SK-N-SH (cell line): Measurements from ENCODE around the gene DEFB124. TPM values are rescaled to one million over a fixed set of nuclear protein-coding genes. Genes with fewer than 3 reads are reported as not detected.

ENCODE experiments used
- CTCF ChIA-PET: fragments of 300-600, 350-600 bp; formaldehyde crosslinking; extraction: SDS; loops from one replicate; lab custom pipeline; 2021; lab: Yijun Ruan, JAX
- POLR2A ChIA-PET: fragments of 350-600 bp; sonication (Branson Sonifier 250); formaldehyde crosslinking; extraction: SDS; loops from one replicate; lab custom pipeline; 2020; ENCODE audit warnings: antibody characterized with exemption, inconsistent platforms; lab: Yijun Ruan, JAX
- DNase-seq: peaks from one replicate; pipeline ENCODE4 v3.0.0; 2012
- H2AFZ ChIP-seq: fragments of 200-600 bp; sonication (generic); 2 replicates; pipeline ENCODE4 v1.8.1; 2016; ENCODE audit warnings: antibody characterized with exemption, mild to moderate bottlenecking, low read depth
- H3F3A ChIP-seq: fragments of 200-600 bp; sonication (generic); replicated peaks from 2 replicates; pipeline ENCODE3; 2016; ENCODE audit warnings: antibody characterized with exemption, mild to moderate bottlenecking; ENCODE audit not compliant: insufficient read depth
- H3K27ac ChIP-seq, 2 experiments: fragments of 200-500 bp in 1 of 2; fragments of 200-600 bp in 1 of 2; sonication (Bioruptor generic) in 1 of 2; sonication (generic), shearing (Covaris generic) in 1 of 2; 2 replicates each; pipeline versions ENCODE4 v1.5.1 to v1.6.1; 2014 to 2016; ENCODE audit warnings: low read depth in 2 of 2, inconsistent platforms in 1 of 2, low read length in 1 of 2, mild to moderate bottlenecking in 1 of 2, mixed read lengths in 1 of 2
- H3K27me3 ChIP-seq: fragments of 200-600 bp; sonication (generic), shearing (Covaris generic); 2 replicates; pipeline ENCODE4 v1.6.1; 2016; ENCODE audit warnings: mixed run types; ENCODE audit not compliant: insufficient read depth
- H3K36me3 ChIP-seq, 2 experiments: fragments of 200-500 bp in 1 of 2; fragments of 200-600 bp in 1 of 2; sonication (Bioruptor generic) in 1 of 2; sonication (generic) in 1 of 2; replicated peaks in 1 of 2; 2 replicates each; pipeline versions ENCODE3 to v1.5.1; 2014 to 2016; ENCODE audit warnings: low read length in 1 of 2, mild to moderate bottlenecking in 1 of 2; ENCODE audit not compliant: insufficient read depth in 2 of 2, control insufficient read depth in 1 of 2
- H3K4me1 ChIP-seq, 2 experiments: fragments of 200-500 bp in 1 of 2; fragments of 200-600 bp in 1 of 2; sonication (Bioruptor generic) in 1 of 2; sonication (generic), shearing (Covaris generic) in 1 of 2; 2 replicates each; pipeline versions ENCODE4 v1.5.1 to v1.6.1; 2014 to 2016; ENCODE audit warnings: low read depth in 1 of 2, low read length in 1 of 2, mixed run types in 1 of 2; ENCODE audit not compliant: insufficient read depth in 2 of 2, control insufficient read depth in 1 of 2
- H3K4me2 ChIP-seq: fragments of 200-600 bp; sonication (generic), shearing (Covaris generic); 2 replicates; pipeline ENCODE4 v1.6.1; 2017; ENCODE audit warnings: mixed run types
- H3K4me3 ChIP-seq, 2 experiments: fragments of 200-500 bp in 1 of 2; fragments of 200-600 bp in 1 of 2; sonication (Bioruptor generic) in 1 of 2; sonication (generic), shearing (Covaris generic) in 1 of 2; 2 replicates each; pipeline versions ENCODE4 v1.5.1 to v1.8.1; 2014 to 2016; ENCODE audit warnings: low read depth in 2 of 2, inconsistent platforms in 1 of 2, low read length in 1 of 2, mild to moderate bottlenecking in 1 of 2, mixed read lengths in 1 of 2, moderate library complexity in 1 of 2
- H3K79me2 ChIP-seq: fragments of 200-600 bp; sonication (generic); 2 replicates; pipeline ENCODE4 v1.8.1; 2017; ENCODE audit warnings: mild to moderate bottlenecking; ENCODE audit not compliant: insufficient read depth
- H3K9ac ChIP-seq: fragments of 200-600 bp; sonication (generic); 2 replicates; pipeline ENCODE4 v1.6.1; 2017; ENCODE audit warnings: mixed run types
- H3K9me2 ChIP-seq: fragments of 200-600 bp; sonication (generic); 2 replicates; pipeline ENCODE4 v1.6.1; 2017; ENCODE audit warnings: mixed run types
- H3K9me3 ChIP-seq: fragments of 200-600 bp; sonication (generic); 2 replicates; pipeline ENCODE4 v1.6.1; 2017; ENCODE audit warnings: mixed run types, mild to moderate bottlenecking, moderate library complexity
- H4K20me1 ChIP-seq: fragments of 200-600 bp; sonication (generic); 2 replicates; pipeline ENCODE4 v1.6.1; 2017; ENCODE audit warnings: mild to moderate bottlenecking, mixed run types; ENCODE audit not compliant: insufficient read depth
- CHD2 ChIP-seq: fragments of 150-350 bp; IDR thresholded peaks from 2 replicates; pipeline ENCODE4 v1.6.1; 2018; ENCODE audit warnings: low read length; ENCODE audit not compliant: partially characterized antibody
- ELF1 ChIP-seq: IDR thresholded peaks from 2 replicates; pipeline ENCODE4 v1.4.0; 2012
- EZH2phosphoT487 ChIP-seq: fragments of 200-600 bp; sonication (generic); IDR thresholded peaks from 2 replicates; pipeline ENCODE4 v1.6.1; 2017; ENCODE audit warnings: low read depth, mixed run types, mild to moderate bottlenecking, antibody characterized with exemption, moderate library complexity, borderline replicate concordance
- FOXJ3 ChIP-seq: sonication (generic); formaldehyde crosslinking; IDR thresholded peaks from 2 replicates; pipeline ENCODE4 v1.5.1; 2020; ENCODE audit warnings: mild to moderate bottlenecking, missing genetic modification reagents
- GABPA ChIP-seq: IDR thresholded peaks from 2 replicates; pipeline ENCODE4 v1.4.0; 2012; ENCODE audit warnings: low read depth, mild to moderate bottlenecking
- GATA2 ChIP-seq: sonication (generic); formaldehyde crosslinking; IDR thresholded peaks from 2 replicates; pipeline ENCODE4 v1.5.0; 2020; ENCODE audit warnings: mild to moderate bottlenecking, missing genetic modification reagents
- MAX ChIP-seq: IDR thresholded peaks from 2 replicates; pipeline ENCODE4 v1.4.0; 2012; ENCODE audit warnings: low read depth
- NFIC ChIP-seq: IDR thresholded peaks from 2 replicates; pipeline ENCODE4 v1.4.0; 2012; ENCODE audit warnings: borderline replicate concordance
- PBX3 ChIP-seq: IDR thresholded peaks from 2 replicates; pipeline ENCODE4; 2012
- RAD21 ChIP-seq: IDR thresholded peaks from 2 replicates; pipeline ENCODE4 v1.6.1; 2012; ENCODE audit warnings: mild to moderate bottlenecking, low read length
- RCOR1 ChIP-seq: fragments of 150-350 bp; IDR thresholded peaks from 2 replicates; pipeline ENCODE4 v1.6.1; 2017; ENCODE audit warnings: antibody characterized with exemption, low read length
- REST ChIP-seq: IDR thresholded peaks from 2 replicates; pipeline ENCODE4 v1.6.1; 2012; ENCODE audit warnings: mild to moderate bottlenecking, low read depth, low read length, moderate library complexity
- RFX5 ChIP-seq: IDR thresholded peaks from 2 replicates; pipeline ENCODE4 v1.6.1; 2012; ENCODE audit warnings: mild to moderate bottlenecking, improper control_type of control experiment, low read length
- RXRA ChIP-seq: IDR thresholded peaks from 2 replicates; pipeline ENCODE4 v1.4.0; 2012; ENCODE audit warnings: low read depth, mild to moderate bottlenecking, borderline replicate concordance
- SIN3A ChIP-seq: IDR thresholded peaks from 2 replicates; pipeline ENCODE4 v1.6.1; 2012; ENCODE audit warnings: low read depth, mild to moderate bottlenecking, low read length, moderate library complexity, borderline replicate concordance
- SMC3 ChIP-seq: IDR thresholded peaks from 2 replicates; pipeline ENCODE4 v1.6.1; 2012; ENCODE audit warnings: low read depth, low read length, improper control_type of control experiment
- TCF12 ChIP-seq: IDR thresholded peaks from 2 replicates; pipeline ENCODE4 v1.4.0; 2012
- WGBS: methylation state at CpG from one replicate; pipeline ENCODE4 v1.1.6; 2017; ENCODE audit warnings: low lambda C conversion rate; 5-methylcytosine and 5-hydroxymethylcytosine counted together
- polyA plus RNA-seq, 3 experiments: library from polyadenylated mRNA; depleted of rRNA; stranded (reverse); fragments of >200 nt; gene quantifications; 2 replicates each; pipeline ENCODE4 v1.2.3, GENCODE V29; 2012
- TF ChIP-seq, protein P1 (sequence below): IDR thresholded peaks from 2 replicates; pipeline ENCODE4 v1.4.0; 2012; ENCODE audit warnings: low read depth, borderline replicate concordance

DEFB124 gene
- polyA plus RNA-seq, 1 of the 3 experiments (the other 2 are of a cell fraction): 0.26 TPM

- TF ChIP-seq REST (no peak), NFIC (no peak), PBX3 (no peak), EZH2phosphoT487 (no peak), CHD2 (no peak), RXRA (no peak), GATA2 (CRISPR knock-in tag) (no peak), ELF1 (no peak), RAD21 (no peak)
Measured at GRCh38 chr20:31475472-31476293, 756 bp upstream of the DEFB124 start (continued).

GRCh38 chr20:31474097-31474436, 860 bp downstream of the DEFB124 start:
- Histone ChIP-seq H3K9me3 (no peaks in the 10 kb centered on the region), H3K4me2 (no peak overlapping the region), H3K9me2 (no peaks in the 10 kb centered on the region), H3K36me3 (no peaks in the 10 kb centered on the region), H3K4me3 (no peak overlapping the region), H3K27ac (no peak overlapping the region), H2AFZ (no peak overlapping the region), H3K79me2 (no peaks in the 10 kb centered on the region; the same call in 1 of the 2 replicates), H3K9ac (no peak overlapping the region), H3F3A (no peaks in the 10 kb centered on the region), H3K4me1 (peaks cover 2 to 7% of the 10 kb centered on the region in 2 experiments; a peak in 2 of 4 replicates), H4K20me1 (no peaks in the 10 kb centered on the region), H3K27me3 (no peaks in the 10 kb centered on the region)
- no peak for DNase-seq
- WGBS: 61% methylated on average over 2 of the region's 2 CpGs
- ChIA-PET CTCF (interaction anchor here (1.5 to 2.8 kb wide), 4 partner anchors 11 to 29 kb away, joined by 3 to 12 read pairs (median 7); no protein-coding TSS in a partner anchor), POLR2A (no interaction called here)
- TF ChIP-seq REST (no peak), RAD21 (no peak), RCOR1 (no peak), FOXJ3 (CRISPR knock-in tag) (no peak), SIN3A (no peak), RFX5 (no peak), SMC3 (no peak), PBX3 (no peak), MAX (no peak), GABPA (no peak), EZH2phosphoT487 (no peak), TCF12 (no peak)
- TF ChIP-seq, protein P1, sequence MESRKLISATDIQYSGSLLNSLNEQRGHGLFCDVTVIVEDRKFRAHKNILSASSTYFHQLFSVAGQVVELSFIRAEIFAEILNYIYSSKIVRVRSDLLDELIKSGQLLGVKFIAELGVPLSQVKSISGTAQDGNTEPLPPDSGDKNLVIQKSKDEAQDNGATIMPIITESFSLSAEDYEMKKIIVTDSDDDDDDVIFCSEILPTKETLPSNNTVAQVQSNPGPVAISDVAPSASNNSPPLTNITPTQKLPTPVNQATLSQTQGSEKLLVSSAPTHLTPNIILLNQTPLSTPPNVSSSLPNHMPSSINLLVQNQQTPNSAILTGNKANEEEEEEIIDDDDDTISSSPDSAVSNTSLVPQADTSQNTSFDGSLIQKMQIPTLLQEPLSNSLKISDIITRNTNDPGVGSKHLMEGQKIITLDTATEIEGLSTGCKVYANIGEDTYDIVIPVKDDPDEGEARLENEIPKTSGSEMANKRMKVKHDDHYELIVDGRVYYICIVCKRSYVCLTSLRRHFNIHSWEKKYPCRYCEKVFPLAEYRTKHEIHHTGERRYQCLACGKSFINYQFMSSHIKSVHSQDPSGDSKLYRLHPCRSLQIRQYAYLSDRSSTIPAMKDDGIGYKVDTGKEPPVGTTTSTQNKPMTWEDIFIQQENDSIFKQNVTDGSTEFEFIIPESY: no peak
